DOHH2 (cell line): ENCODE results near the gene CACNG8.

Experiments used
- H3F3A ChIP-seq: fragments of 200-600 bp; sonication (generic), shearing (Covaris generic); 2 replicates; pipeline ENCODE4 v1.6.0; 2016; ENCODE audit warnings: antibody characterized with exemption, mild to moderate bottlenecking; ENCODE audit not compliant: control insufficient read depth, insufficient read depth
- H3K27ac ChIP-seq: fragments of 200-600 bp; sonication (generic); 2 replicates; pipeline ENCODE4 v1.5.1; 2014; ENCODE audit warnings: low read depth, mild to moderate bottlenecking, low read length, moderate library complexity
- H3K27me3 ChIP-seq: fragments of 200-600 bp; sonication (generic); 2 replicates; pipeline ENCODE4 v1.6.1; 2014; ENCODE audit warnings: mild to moderate bottlenecking, low read length, mixed read lengths; ENCODE audit not compliant: control insufficient read depth
- H3K36me3 ChIP-seq: fragments of 200-600 bp; sonication (generic); 2 replicates; pipeline ENCODE4 v1.6.1; 2014; ENCODE audit warnings: mild to moderate bottlenecking, low read length, moderate library complexity, mixed read lengths; ENCODE audit not compliant: control insufficient read depth
- H3K4me1 ChIP-seq: fragments of 200-600 bp; sonication (generic); 2 replicates; pipeline ENCODE4 v1.6.1; 2014; ENCODE audit warnings: mild to moderate bottlenecking, low read length, mixed read lengths; ENCODE audit not compliant: control insufficient read depth
- H3K4me2 ChIP-seq: fragments of 200-600 bp; sonication (generic); 2 replicates; pipeline ENCODE4 v1.6.0; 2014; ENCODE audit warnings: mild to moderate bottlenecking, low read length, moderate library complexity
- H3K4me3 ChIP-seq: fragments of 200-600 bp; sonication (generic); 2 replicates; pipeline ENCODE4 v1.5.1; 2014; ENCODE audit warnings: mild to moderate bottlenecking, low read length, mixed read lengths
- H3K79me2 ChIP-seq: fragments of 200-600 bp; sonication (generic); 2 replicates; pipeline ENCODE4 v1.6.1; 2014; ENCODE audit warnings: mild to moderate bottlenecking, low read length, mixed read lengths; ENCODE audit not compliant: control insufficient read depth
- H3K9me2 ChIP-seq: fragments of 200-600 bp; sonication (generic); replicated peaks from 2 replicates; pipeline ENCODE4 v1.6.1; 2014; ENCODE audit warnings: mild to moderate bottlenecking, low read length, mixed read lengths; ENCODE audit not compliant: control insufficient read depth
- H3K9me3 ChIP-seq: fragments of 200-600 bp; sonication (generic); 2 replicates; pipeline ENCODE4 v1.6.1; 2014; ENCODE audit warnings: antibody characterized with exemption, low read length, mixed read lengths; ENCODE audit not compliant: control insufficient read depth, insufficient read depth
- H4K20me1 ChIP-seq: fragments of 200-600 bp; sonication (generic); 2 replicates; pipeline ENCODE4 v1.6.0; 2014; ENCODE audit warnings: low read depth, mild to moderate bottlenecking, antibody characterized with exemption, low read length, moderate library complexity; ENCODE audit not compliant: control insufficient read depth, insufficient read depth
- EZH2phosphoT487 ChIP-seq: fragments of 200-600 bp; sonication (generic); IDR thresholded peaks from 2 replicates; pipeline ENCODE4 v1.6.1; 2017; ENCODE audit warnings: borderline replicate concordance, mild to moderate bottlenecking, antibody characterized with exemption, low read length, moderate library complexity, mixed read lengths
- TF ChIP-seq, protein P1 (sequence below): fragments of 200-600 bp; sonication (generic); IDR thresholded peaks from one replicate; pipeline ENCODE4 v1.5.1; 2014; ENCODE audit warnings: antibody characterized with exemption, mild to moderate bottlenecking, low read depth, low read length; ENCODE audit not compliant: poor library complexity, severe bottlenecking

The CACNG8 gene

GRCh38 chr19:53966931-53967330, 4.2 kb downstream of the CACNG8 start:
- H3K9me2 ChIP-seq, result no peaks in the 10 kb centered on the region
- no peaks in the 10 kb centered on the region for H3K79me2 ChIP-seq
- no peaks in the 10 kb centered on the region for H3K9me3 ChIP-seq
- no peaks in the 10 kb centered on the region for H3K36me3 ChIP-seq
- H3K4me1 ChIP-seq, result no peaks in the 10 kb centered on the region
- H3K4me3 ChIP-seq, result no peak overlapping the region
- no peak overlapping the region for H3K27ac ChIP-seq
- no peaks in the 10 kb centered on the region for H3F3A ChIP-seq
- no peaks in the 10 kb centered on the region for H4K20me1 ChIP-seq
- no peak overlapping the region for H3K4me2 ChIP-seq
- TF ChIP-seq, protein P1, sequence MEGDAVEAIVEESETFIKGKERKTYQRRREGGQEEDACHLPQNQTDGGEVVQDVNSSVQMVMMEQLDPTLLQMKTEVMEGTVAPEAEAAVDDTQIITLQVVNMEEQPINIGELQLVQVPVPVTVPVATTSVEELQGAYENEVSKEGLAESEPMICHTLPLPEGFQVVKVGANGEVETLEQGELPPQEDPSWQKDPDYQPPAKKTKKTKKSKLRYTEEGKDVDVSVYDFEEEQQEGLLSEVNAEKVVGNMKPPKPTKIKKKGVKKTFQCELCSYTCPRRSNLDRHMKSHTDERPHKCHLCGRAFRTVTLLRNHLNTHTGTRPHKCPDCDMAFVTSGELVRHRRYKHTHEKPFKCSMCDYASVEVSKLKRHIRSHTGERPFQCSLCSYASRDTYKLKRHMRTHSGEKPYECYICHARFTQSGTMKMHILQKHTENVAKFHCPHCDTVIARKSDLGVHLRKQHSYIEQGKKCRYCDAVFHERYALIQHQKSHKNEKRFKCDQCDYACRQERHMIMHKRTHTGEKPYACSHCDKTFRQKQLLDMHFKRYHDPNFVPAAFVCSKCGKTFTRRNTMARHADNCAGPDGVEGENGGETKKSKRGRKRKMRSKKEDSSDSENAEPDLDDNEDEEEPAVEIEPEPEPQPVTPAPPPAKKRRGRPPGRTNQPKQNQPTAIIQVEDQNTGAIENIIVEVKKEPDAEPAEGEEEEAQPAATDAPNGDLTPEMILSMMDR, result no peak
- no peak for TF ChIP-seq EZH2phosphoT487
- no peaks in the 10 kb centered on the region for H3K27me3 ChIP-seq

GRCh38 chr19:53969366-53969765, 6.6 kb downstream of the CACNG8 start:
- H3K9me3 ChIP-seq, result no peaks in the 10 kb centered on the region
- no peak overlapping the region for H3K4me2 ChIP-seq
- no peaks in the 10 kb centered on the region for H3F3A ChIP-seq
- H3K9me2 ChIP-seq, result no peaks in the 10 kb centered on the region
- no peak overlapping the region for H3K4me3 ChIP-seq
- no peaks in the 10 kb centered on the region for H3K4me1 ChIP-seq
- H4K20me1 ChIP-seq, result no peaks in the 10 kb centered on the region
- no peaks in the 10 kb centered on the region for H3K36me3 ChIP-seq
- TF ChIP-seq EZH2phosphoT487, result no peak
- TF ChIP-seq, protein P1, result no peak
- no peaks in the 10 kb centered on the region for H3K27me3 ChIP-seq
- H3K79me2 ChIP-seq, result no peaks in the 10 kb centered on the region
- no peak overlapping the region for H3K27ac ChIP-seq

DNA sequence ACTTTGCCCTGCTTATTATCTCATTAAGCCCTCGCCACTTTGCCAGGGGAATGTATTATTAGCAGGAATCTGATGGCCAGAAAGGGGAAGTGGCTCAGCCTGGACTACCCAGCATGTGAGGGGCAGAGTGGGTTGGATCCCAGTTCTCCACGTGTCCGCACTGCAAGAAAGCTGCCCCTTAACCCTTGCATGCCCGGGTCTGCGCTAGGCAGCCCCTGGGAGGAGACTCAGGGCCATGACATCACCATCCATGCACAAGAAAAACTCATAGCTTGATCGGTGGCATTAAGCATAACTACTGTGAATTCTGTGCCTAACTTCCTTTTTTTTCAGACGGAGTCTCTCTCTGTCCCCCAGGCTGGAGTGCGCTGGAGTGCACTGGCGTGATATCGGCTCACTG, 8.9 kb downstream of the CACNG8 start:
- Histone ChIP-seq H3K79me2 (no peaks in the 10 kb centered on the region), H3K27ac (no peak overlapping the region), H3K9me3 (no peaks in the 10 kb centered on the region), H3K27me3 (no peaks in the 10 kb centered on the region), H3K4me1 (no peaks in the 10 kb centered on the region), H4K20me1 (no peaks in the 10 kb centered on the region), H3K4me2 (no peak overlapping the region), H3F3A (no peaks in the 10 kb centered on the region), H3K9me2 (no peaks in the 10 kb centered on the region), H3K36me3 (no peaks in the 10 kb centered on the region), H3K4me3 (no peak overlapping the region)
- no peak for TF ChIP-seq EZH2phosphoT487
- TF ChIP-seq, protein P1, result no peak
